ENCODE measurements around the gene CNTNAP1.

The CNTNAP1 gene

DNA sequence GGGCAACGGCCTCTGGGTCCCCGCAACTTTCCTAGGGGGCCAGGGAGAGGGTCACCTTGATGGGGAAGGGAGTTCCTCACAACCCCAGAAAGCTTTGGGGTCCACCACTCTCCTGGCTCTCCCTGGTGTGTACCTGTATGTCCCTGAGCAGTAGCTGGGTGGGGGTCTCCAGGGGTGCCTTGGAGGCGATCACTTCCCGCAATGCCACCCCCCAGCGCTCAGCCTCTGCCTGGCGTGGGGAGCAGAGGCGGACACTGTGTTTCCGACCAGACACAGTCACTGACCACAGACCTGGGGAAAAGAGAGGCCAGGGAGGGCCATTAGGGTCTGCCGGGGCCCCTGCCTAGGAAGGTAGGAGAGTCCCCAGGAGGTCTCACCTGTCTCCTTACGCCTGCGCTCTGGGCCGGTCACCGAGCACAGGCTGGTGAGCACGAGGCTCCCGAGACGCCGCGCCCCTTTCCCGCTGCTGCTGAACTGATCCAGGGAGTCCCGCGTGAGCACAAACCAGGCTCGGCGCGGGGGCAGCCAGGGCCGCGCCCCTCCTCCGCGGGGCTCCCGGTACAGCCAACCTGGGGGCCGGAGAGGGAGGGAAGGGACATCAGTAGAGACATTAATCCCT is 9.0 kb upstream of the CNTNAP1 start:
- no peak for TF ChIP-seq CTCF (IDR thresholded peaks at IDR 0.05; ENCODE audit: borderline replicate concordance, insufficient read depth, low read depth, low read length)
- peak overlapping the region; percentile 73 for H3K4me3 ChIP-seq (ENCODE audit: low read depth, low read length)

GRCh38 chr17:42673885-42674754 is 8.2 kb upstream of the CNTNAP1 start:
- peak; percentile 84 for TF ChIP-seq CTCF (IDR thresholded peaks at IDR 0.05; ENCODE audit: borderline replicate concordance, insufficient read depth, low read depth, low read length)

GRCh38 chr17:42674755-42675347 is 7.5 kb upstream of the CNTNAP1 start:
- peak overlapping the region; percentile 73 for H3K4me3 ChIP-seq (ENCODE audit: low read depth, low read length)
- no peak for TF ChIP-seq CTCF (IDR thresholded peaks at IDR 0.05; ENCODE audit: borderline replicate concordance, insufficient read depth, low read depth, low read length)

More at GRCh38 chr17:42673885-42674754, 8.2 kb upstream of the CNTNAP1 start:
- H3K4me3 ChIP-seq (ENCODE audit: low read depth, low read length) = peak overlapping the region; percentile 73

DNA sequence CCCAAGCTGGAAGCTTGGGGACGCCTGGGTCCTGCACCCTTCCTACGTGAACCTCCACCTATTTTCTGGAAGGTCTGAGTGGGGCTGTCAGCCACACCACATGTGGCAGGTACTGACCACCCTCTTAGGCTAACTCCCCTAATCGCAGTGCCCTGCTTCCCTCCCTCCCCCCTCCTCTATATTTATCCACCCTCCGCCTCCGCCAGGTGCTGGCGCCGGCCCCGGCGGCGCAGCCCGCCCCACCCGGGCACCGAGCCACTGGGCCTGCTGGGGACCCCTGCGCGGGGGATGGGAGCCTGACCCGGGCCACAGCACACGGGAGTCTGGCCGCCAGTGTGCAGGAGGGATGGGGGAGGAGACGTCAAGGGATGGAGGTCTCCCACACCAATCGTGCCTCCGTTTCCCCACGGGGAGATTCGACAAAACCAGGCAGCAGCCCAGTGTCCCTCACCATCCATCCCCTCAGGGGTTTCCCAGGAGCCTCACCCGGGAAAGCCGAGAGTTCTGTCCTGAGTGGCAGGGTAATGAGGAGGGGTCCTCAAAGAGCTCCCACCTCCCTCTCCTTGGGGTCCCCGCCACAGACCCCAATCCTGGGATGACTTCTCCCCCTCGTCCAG is 6.9 kb upstream of the CNTNAP1 start:
- H3K4me3 ChIP-seq (ENCODE audit: low read depth, low read length) = peak overlapping the region; percentile 73
- TF ChIP-seq CTCF (IDR thresholded peaks at IDR 0.05; ENCODE audit: borderline replicate concordance, insufficient read depth, low read depth, low read length) = no peak

- peak overlapping the region; percentile 73 for H3K4me3 ChIP-seq (ENCODE audit: low read depth, low read length)
- no peak for TF ChIP-seq CTCF (IDR thresholded peaks at IDR 0.05; ENCODE audit: borderline replicate concordance, insufficient read depth, low read depth, low read length)
These were observed 6.3 kb upstream of the CNTNAP1 start for GRCh38 chr17:42675965-42676423.

- no peak for TF ChIP-seq CTCF (IDR thresholded peaks at IDR 0.05; ENCODE audit: borderline replicate concordance, insufficient read depth, low read depth, low read length)
- peak within 1 kb of the TSS; percentile 73 for H3K4me3 ChIP-seq (ENCODE audit: low read depth, low read length)
These were observed 5.8 kb upstream of the CNTNAP1 start, which contains the start of gene PLEKHH3 for GRCh38 chr17:42676424-42677011. Gene PLEKHH3 (minus strand): TSS chr17:42676994. CDS start chr17:42676563, 431 bp downstream.
